ENCODE measurements around the gene ZNF507.

- TF ChIP-seq CTCF (IDR thresholded peaks at IDR 0.05; ENCODE audit: borderline replicate concordance, extremely low read depth, low read length, poor library complexity, severe bottlenecking) (no peak), EZH2 (IDR thresholded peaks at IDR 0.05; ENCODE audit: borderline replicate concordance, low read depth, low read length, severe bottlenecking) (no peak)
Measured at GRCh38 chr19:32368787-32369186, 23.4 kb downstream of the ZNF507 start.

Measured in DND-41 (cell line).